Neural progenitor cell (in vitro differentiated cells): ENCODE data around the gene MAGEB1.

Experiments used
- CTCF ChIP-seq: fragments of 200-600 bp; sonication (generic); IDR thresholded peaks from 2 replicates; pipeline ENCODE4 v1.5.1; 2017; ENCODE audit warnings: antibody characterized with exemption, mild to moderate bottlenecking
- EZH2phosphoT487 ChIP-seq: fragments of 200-600 bp; sonication (generic); IDR thresholded peaks from 2 replicates; pipeline ENCODE4 v1.6.1; 2017; ENCODE audit warnings: antibody characterized with exemption

- TF ChIP-seq CTCF (no peak), EZH2phosphoT487 (no peak)
Measured at GRCh38 chrX:30246769-30247489, at the start of gene MAGEB1.
